ENCODE measurements around the gene SHMT1.

DNA sequence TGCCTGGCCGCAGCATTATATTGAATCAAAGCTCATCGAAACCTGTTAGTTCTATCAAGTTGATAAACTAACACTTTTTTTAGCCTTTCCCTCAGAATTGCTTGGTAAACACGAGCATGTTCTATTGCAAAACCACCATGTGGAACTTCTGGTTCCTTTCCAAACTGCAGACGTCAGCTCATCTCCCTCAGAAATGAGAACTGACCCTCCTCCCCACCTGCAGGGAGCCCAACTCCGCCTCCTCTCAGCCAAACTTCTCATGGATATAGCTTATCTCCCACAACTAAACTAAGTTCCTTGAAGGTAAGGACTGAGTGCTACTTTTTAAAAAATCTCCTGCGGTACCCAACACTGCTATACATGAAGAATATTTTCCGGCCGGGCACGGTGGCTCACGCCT, 6.7 kb downstream of the SHMT1 start:
- TF ChIP-seq POLR2A (IDR thresholded peaks at IDR 0.05) (no peak), EP300 (IDR thresholded peaks at IDR 0.05) (no peak), POLR2AphosphoS5 (IDR thresholded peaks at IDR 0.05) (no peak), CTCF (IDR thresholded peaks at IDR 0.05) (no peak)

All from suprapubic skin (tissue), 4 donors.